WTC11 (cell line): Measurements from ENCODE around the gene SSNA1. TPM values are rescaled to one million over a fixed set of nuclear protein-coding genes. Genes with fewer than 3 reads are reported as not detected.

Experiments used
- ATAC-seq: fragments of 200-7000 bp; cut with Tn5 transposase; 2 replicates; pipeline ENCODE4 v1.10.0; 2021; ENCODE audit warnings: mild to moderate bottlenecking, moderate library complexity
- CTCF ChIA-PET: fragments of 300-600 bp; sonication (Branson Sonifier 250); formaldehyde crosslinking; loops from one replicate; lab custom pipeline; 2021; ENCODE audit warnings: antibody characterized with exemption; lab: Charles Lee
- POLR2A ChIA-PET: fragments of 350-600 bp; sonication (Branson Sonifier 250); formaldehyde crosslinking; loops from one replicate; lab custom pipeline; 2021; ENCODE audit warnings: antibody characterized with exemption; lab: Charles Lee
- DNase-seq: peaks from one replicate; pipeline ENCODE4 v3.0.0; 2021; ENCODE audit warnings: low spot score
- H3K27ac Mint-ChIP-seq: 2 replicates; pipeline ENCODE4 v1.8.0; 2021; ENCODE audit warnings: mixed read lengths
- H3K27me3 Mint-ChIP-seq: 2 replicates; pipeline ENCODE4 v1.8.0; 2021; ENCODE audit warnings: low read depth, mild to moderate bottlenecking, moderate library complexity, mixed read lengths
- H3K36me3 Mint-ChIP-seq: 2 replicates; pipeline ENCODE4 v1.8.0; 2021; ENCODE audit warnings: mixed read lengths
- H3K4me1 Mint-ChIP-seq: 2 replicates; pipeline ENCODE4 v1.8.0; 2022; ENCODE audit warnings: mixed read lengths
- H3K4me3 Mint-ChIP-seq: 2 replicates; pipeline ENCODE4 v1.8.0; 2021; ENCODE audit warnings: mild to moderate bottlenecking, moderate library complexity, mixed read lengths
- H3K9me3 Mint-ChIP-seq: 2 replicates; pipeline ENCODE4 v1.8.0; 2021; ENCODE audit warnings: mixed read lengths
- CREM ChIP-seq: sonication (generic); formaldehyde crosslinking; IDR thresholded peaks from 2 replicates; pipeline ENCODE4 v1.8.1; 2022; ENCODE audit warnings: mild to moderate bottlenecking, missing genetic modification reagents, moderate library complexity
- CTCF ChIP-seq: fragments of 200-600 bp; IDR thresholded peaks from 2 replicates; pipeline ENCODE4 v1.8.0; 2022; ENCODE audit warnings: antibody characterized with exemption
- ELF4 ChIP-seq: sonication (generic); formaldehyde crosslinking; IDR thresholded peaks from 2 replicates; pipeline ENCODE4 v1.8.1; 2022; ENCODE audit warnings: low read depth, mild to moderate bottlenecking, moderate library complexity, missing genetic modification reagents
- HMGXB4 ChIP-seq: sonication (generic); formaldehyde crosslinking; IDR thresholded peaks from 2 replicates; pipeline ENCODE4 v1.8.1; 2023; ENCODE audit warnings: mild to moderate bottlenecking, moderate library complexity, missing genetic modification reagents
- IRF1 ChIP-seq: sonication (generic); formaldehyde crosslinking; IDR thresholded peaks from 2 replicates; pipeline ENCODE4 v1.8.0; 2023; ENCODE audit warnings: missing genetic modification reagents
- MAX ChIP-seq: sonication (generic); formaldehyde crosslinking; IDR thresholded peaks from 2 replicates; pipeline ENCODE4 v1.8.0; 2022; ENCODE audit warnings: mild to moderate bottlenecking, missing genetic modification reagents
- MLX ChIP-seq: sonication (generic); formaldehyde crosslinking; IDR thresholded peaks from 2 replicates; pipeline ENCODE4 v1.8.1; 2023; ENCODE audit warnings: mild to moderate bottlenecking, missing genetic modification reagents, moderate library complexity
- NFATC4 ChIP-seq: fragments of 250-450 bp; sonication (Bioruptor Pico); IDR thresholded peaks from 2 replicates; pipeline ENCODE4 v1.9.0; 2021; ENCODE audit warnings: mild to moderate bottlenecking
- NFE2L1 ChIP-seq: sonication (generic); formaldehyde crosslinking; IDR thresholded peaks from 2 replicates; pipeline ENCODE4 v1.8.1; 2023; ENCODE audit warnings: missing genetic modification reagents
- PRDM15 ChIP-seq: sonication (generic); formaldehyde crosslinking; IDR thresholded peaks from 2 replicates; pipeline ENCODE4 v1.8.0; 2022; ENCODE audit warnings: missing genetic modification reagents
- PREB ChIP-seq: sonication (generic); formaldehyde crosslinking; IDR thresholded peaks from 2 replicates; pipeline ENCODE4 v1.8.1; 2022; ENCODE audit warnings: mild to moderate bottlenecking, missing genetic modification reagents, moderate library complexity, borderline replicate concordance
- SOX15 ChIP-seq: fragments of 250-450 bp; sonication (Bioruptor Pico); IDR thresholded peaks from 2 replicates; pipeline ENCODE4 v1.9.0; 2021; ENCODE audit warnings: mild to moderate bottlenecking
- TEAD1 ChIP-seq: sonication (generic); formaldehyde crosslinking; IDR thresholded peaks from 2 replicates; pipeline ENCODE4 v1.8.0; 2022; ENCODE audit warnings: mild to moderate bottlenecking, missing genetic modification reagents
- ZNF281 ChIP-seq: sonication (generic); formaldehyde crosslinking; IDR thresholded peaks from 2 replicates; pipeline ENCODE4 v1.8.0; 2023; ENCODE audit warnings: mild to moderate bottlenecking, missing genetic modification reagents
- total RNA-seq: library from RNA; stranded (reverse); gene quantifications from 3 replicates; pipeline ENCODE4 v1.2.3, GENCODE V29; 2021

SSNA1 gene
- total RNA-seq, 1 experiment from 2014 or later, result 102 TPM

GRCh38 chr9:137183980-137184595, 4.4 kb upstream of the SSNA1 start (continued):
- no peak for TF ChIP-seq MAX (CRISPR knock-in tag)
- TF ChIP-seq HMGXB4 (CRISPR knock-in tag), result no peak
- no peak for TF ChIP-seq PRDM15 (CRISPR knock-in tag)
- no peak for TF ChIP-seq NFATC4
- TF ChIP-seq IRF1 (CRISPR knock-in tag), result no peak
- TF ChIP-seq ELF4 (CRISPR knock-in tag), result no peak
- no peak for TF ChIP-seq NFE2L1 (CRISPR knock-in tag)
- TF ChIP-seq CREM, result no peak
- TF ChIP-seq MLX (CRISPR knock-in tag), result no peak

- ChIA-PET POLR2A (no interaction called here), CTCF (no interaction called here)
- Mint-ChIP-seq H3K9me3 (no peaks in the 10 kb centered on the region), H3K36me3 (peaks cover 9% of the 10 kb centered on the region), H3K27ac (no peak overlapping the region), H3K27me3 (no peaks in the 10 kb centered on the region; the same call in 1 of the 2 replicates), H3K4me3 (no peak overlapping the region), H3K4me1 (peaks cover 20% of the 10 kb centered on the region)
- DNase-seq, result no peak
- no peak for ATAC-seq
- TF ChIP-seq PRDM15 (CRISPR knock-in tag) (no peak), SOX15 (CRISPR knock-in tag) (no peak), PREB (CRISPR knock-in tag) (no peak), CTCF (no peak), TEAD1 (CRISPR knock-in tag) (no peak), CREM (no peak), ZNF281 (no peak), IRF1 (CRISPR knock-in tag) (no peak)
Measured at GRCh38 chr9:137184881-137185660, 3.4 kb upstream of the SSNA1 start.
